ENCODE measurements around the gene CCDC174.
A peak's percentile ranks its signal among the peaks of the same experiment; 100 is the strongest.

CCDC174 gene

DNA sequence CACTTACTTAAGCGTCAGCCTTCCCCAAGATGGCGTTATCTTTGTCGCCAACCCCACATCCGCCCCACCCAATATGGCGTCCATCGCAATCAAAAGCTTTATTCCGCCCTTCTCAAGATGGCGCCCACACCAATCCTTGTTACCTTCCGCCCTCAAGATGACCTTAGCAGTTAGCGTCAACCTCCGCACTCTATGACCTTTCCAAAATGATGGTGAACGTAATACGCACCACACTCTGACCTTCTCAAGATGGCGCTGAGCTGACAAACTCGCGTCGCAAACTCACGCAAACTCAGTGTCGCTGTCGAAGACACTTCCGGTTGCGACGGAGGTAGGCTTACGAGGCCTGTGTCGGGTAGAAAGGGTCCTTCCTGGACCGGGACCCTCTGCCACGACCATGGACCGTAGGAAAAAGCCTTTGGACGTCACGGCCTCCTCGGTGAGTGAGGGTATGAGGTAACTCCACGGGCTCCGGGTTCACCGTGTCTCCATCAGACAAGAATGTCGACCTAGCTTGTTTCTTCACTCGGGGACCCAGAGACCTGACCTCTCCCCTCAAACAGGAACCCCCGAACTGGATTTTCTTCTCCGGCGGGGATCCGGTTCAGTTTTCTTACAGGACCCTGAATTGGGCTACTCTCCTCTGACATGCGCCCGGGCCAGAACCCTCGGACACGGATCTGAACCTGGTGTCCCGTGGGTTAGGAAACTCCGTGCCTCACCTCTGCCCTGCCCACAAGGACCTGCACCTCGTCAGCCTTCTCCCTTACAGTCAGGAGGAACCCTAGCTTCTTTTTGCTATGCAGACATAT lies at the start of gene CCDC174:
CCDC174 (plus strand) TSS at position 323 of the 812 bp plus-strand sequence; CDS start at position 398, 75 bp downstream.
- TF ChIP-seq ZFX (IDR thresholded peaks at IDR 0.05) = peak; percentile 79
- TF ChIP-seq, protein P1, sequence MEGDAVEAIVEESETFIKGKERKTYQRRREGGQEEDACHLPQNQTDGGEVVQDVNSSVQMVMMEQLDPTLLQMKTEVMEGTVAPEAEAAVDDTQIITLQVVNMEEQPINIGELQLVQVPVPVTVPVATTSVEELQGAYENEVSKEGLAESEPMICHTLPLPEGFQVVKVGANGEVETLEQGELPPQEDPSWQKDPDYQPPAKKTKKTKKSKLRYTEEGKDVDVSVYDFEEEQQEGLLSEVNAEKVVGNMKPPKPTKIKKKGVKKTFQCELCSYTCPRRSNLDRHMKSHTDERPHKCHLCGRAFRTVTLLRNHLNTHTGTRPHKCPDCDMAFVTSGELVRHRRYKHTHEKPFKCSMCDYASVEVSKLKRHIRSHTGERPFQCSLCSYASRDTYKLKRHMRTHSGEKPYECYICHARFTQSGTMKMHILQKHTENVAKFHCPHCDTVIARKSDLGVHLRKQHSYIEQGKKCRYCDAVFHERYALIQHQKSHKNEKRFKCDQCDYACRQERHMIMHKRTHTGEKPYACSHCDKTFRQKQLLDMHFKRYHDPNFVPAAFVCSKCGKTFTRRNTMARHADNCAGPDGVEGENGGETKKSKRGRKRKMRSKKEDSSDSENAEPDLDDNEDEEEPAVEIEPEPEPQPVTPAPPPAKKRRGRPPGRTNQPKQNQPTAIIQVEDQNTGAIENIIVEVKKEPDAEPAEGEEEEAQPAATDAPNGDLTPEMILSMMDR (conservative IDR thresholded peaks at IDR 0.05) = no peak
- H3K27ac ChIP-seq = peak within 1 kb of the TSS; percentile 81

DNA sequence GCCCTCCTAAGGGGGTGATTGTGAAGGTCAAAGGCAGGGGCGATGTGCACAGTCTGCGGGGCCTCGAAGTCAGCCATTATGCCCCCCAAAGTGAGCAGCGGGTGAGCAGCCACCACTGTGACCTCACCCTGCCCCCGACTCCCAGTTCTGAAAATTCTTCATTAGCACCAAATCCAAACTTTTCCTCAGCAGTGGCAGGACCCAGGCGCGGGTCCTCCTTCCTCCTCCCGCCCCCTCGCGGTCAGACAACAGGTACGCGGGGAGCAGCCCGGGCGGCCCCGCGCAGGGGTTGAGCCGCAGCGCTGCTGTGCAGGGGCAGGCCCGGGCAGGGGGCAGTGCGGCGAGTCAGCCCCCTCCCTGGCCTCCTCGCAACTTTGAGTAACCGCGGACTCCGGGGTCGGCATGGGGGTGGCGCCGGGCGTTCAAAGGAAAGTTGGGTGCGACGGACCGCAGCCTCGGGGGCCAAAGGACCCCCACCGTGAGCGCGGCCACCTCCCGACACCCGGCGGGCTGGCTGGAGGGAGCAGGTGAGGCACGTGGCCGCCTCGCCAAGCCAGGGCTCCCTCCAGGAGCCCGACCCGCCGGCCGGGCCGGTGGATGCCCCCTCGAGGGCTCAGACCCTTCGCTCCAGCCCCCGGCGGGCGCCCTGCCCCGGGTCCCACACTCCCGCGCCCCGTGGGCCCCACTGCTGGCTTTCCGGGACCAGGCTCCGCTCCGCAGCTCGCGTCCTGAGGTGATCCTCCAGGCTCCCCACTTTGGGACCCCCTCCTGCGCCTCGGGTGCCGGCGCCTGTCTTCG lies 49.4 kb upstream of the CCDC174 start:
- H3K27ac ChIP-seq = no peak overlapping the region
- TF ChIP-seq, protein P1 (conservative IDR thresholded peaks at IDR 0.05) = peak; percentile 35
- no peak for TF ChIP-seq ZFX (IDR thresholded peaks at IDR 0.05)

DNA sequence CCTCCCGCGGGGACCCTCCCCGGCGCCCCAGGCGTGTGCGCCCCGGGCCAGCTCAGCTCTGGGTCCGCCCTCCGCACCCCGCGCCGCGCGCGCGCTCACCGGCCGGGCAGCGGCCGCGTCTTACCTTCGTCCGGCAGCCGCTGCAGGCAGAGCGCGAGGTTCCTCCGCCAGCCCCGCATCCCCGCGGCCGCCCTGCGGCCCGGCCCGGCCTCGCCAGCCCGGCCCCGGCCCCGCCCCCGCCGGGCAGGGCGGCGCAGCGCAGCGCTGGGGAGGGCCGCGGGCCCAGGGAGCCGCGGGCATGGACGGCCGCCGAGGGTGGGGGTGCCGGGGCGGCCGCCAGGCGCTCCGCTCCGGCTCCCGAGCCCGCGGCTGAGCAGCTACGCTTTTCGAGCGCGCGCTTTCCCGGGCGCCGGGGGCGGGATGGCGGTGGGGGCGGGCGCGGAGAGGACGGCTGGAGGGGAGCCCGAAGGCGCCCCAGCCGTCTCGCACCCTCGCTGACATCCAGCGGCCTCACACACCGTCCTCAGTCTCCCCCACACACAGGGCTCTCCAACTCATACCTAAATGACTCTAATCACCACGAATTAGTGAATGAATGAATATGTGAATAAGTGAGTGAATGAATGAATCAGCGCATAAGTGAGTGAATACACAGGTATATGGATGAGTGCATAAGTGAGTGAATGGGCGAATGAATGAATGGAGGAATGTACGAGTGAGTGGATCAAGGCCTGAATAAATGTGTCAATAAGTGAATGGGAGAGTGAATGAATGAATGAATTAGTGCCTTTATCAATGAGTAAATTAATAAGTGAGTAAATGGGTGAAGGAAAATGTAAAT lies 48.5 kb upstream of the CCDC174 start:
- no peak overlapping the region for H3K27ac ChIP-seq
- TF ChIP-seq ZFX (IDR thresholded peaks at IDR 0.05) = no peak
- TF ChIP-seq, protein P1 (conservative IDR thresholded peaks at IDR 0.05) = no peak

DNA sequence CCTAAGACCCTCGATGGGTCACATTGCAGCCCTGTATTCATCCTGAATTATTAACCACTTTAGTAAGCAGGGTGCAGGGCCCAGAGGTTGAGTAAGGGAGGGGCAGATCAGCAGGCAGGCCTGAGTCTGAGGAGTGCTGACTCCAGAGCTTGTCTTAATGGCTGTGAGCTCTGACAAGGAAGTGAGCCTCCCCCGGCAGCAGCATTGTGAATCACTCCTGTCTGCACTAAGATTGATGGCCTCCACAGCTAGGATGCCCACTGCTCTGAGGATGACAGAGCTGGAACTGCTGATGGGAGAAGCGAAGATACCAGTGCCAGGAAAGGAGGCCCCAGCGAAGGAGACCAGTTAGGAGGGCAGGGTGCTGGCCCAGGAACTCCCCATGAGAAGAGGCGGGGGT lies 46.5 kb upstream of the CCDC174 start:
- no peak overlapping the region for H3K27ac ChIP-seq
- TF ChIP-seq, protein P1 (conservative IDR thresholded peaks at IDR 0.05) = no peak
- no peak for TF ChIP-seq ZFX (IDR thresholded peaks at IDR 0.05)

DNA sequence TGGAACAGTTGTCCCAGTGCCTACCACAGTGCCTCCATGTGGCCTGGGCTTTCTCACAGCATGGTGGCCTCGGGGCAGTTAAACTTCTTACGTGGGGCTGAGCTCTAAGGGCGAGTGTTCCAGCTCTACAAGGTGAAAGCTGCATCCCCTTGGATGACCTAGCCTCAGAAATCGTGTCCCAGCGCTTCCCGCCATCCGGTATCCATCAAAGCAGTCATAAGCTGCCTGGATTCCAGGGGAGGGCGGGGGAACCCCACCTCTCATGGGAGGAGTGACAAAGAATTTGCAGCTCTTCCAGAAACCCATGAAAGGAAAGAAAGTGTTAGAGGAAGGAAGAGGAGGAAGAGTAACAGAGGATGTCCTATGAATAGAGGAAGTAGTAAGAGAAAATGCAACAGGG lies 45.8 kb upstream of the CCDC174 start:
- no peak for TF ChIP-seq ZFX (IDR thresholded peaks at IDR 0.05)
- TF ChIP-seq, protein P1 (conservative IDR thresholded peaks at IDR 0.05) = no peak
- H3K27ac ChIP-seq = no peak overlapping the region

DNA sequence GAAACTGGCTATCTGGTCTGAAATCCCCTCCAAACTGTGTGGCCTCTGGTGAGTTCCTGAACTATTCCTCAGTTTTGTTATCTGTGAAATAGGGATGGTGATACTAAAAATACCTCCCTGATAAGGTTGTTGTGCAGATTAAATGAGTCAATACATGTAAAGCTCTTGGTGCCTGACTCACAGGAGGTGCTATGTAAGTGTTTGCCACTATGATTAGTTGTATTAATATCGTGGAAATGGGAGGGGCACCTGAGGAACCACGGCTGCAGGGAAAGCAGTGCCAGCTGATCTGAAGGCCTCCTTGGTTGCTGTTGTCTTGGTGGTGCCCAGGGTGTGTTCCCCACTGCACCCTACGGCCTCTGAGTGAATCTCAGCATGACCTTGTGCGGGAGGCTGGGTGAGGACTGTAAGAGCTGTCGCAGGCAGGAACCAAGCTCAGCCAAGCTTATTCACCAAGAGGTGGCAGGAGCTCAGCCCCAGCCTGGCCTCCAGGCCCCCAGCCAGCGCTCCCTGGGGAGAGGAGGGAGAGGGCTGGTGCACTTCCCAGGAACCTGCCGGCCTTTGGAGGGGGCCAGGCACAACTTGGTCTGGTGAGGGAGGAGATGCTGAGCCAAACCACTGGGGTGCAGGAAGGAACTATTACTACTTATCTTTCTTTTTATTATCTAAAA lies 44.8 kb upstream of the CCDC174 start:
- TF ChIP-seq, protein P1 (conservative IDR thresholded peaks at IDR 0.05) = no peak
- no peak for TF ChIP-seq ZFX (IDR thresholded peaks at IDR 0.05)

More for the DNA sequence above, 44.8 kb upstream of the CCDC174 start:
- no peak overlapping the region for H3K27ac ChIP-seq

All from C4-2B (cell line).